Colonic mucosa (tissue), 4 donors: ENCODE results near the gene SLC22A17. TPM values are rescaled to one million over a fixed set of nuclear protein-coding genes. Genes with fewer than 3 reads are reported as not detected.

Experiments
- DNase-seq: peaks from one replicate; pipeline ENCODE4 v3.0.0-alpha.2; 2020
- H3K27ac ChIP-seq: fragments of 200-600 bp; one replicate; pipeline ENCODE4 v1.8.0; 2021
- H3K27me3 ChIP-seq: fragments of 200-600 bp; one replicate; pipeline ENCODE4 v1.8.0; 2021
- H3K36me3 ChIP-seq: fragments of 200-600 bp; one replicate; pipeline ENCODE4 v1.8.0; 2021
- H3K4me1 ChIP-seq: fragments of 200-600 bp; one replicate; pipeline ENCODE4 v1.8.0; 2021; ENCODE audit warnings: mild to moderate bottlenecking
- H3K4me3 ChIP-seq: fragments of 200-600 bp; one replicate; pipeline ENCODE4 v1.8.0; 2021
- H3K9ac ChIP-seq, 2 donors: one replicate each; pipeline ENCODE4 v1.7.0; 2013; ENCODE audit warnings: control low read depth in 2 of 2, low read depth in 2 of 2, low read length in 2 of 2
- H3K9me3 ChIP-seq: fragments of 200-600 bp; one replicate; pipeline ENCODE4 v1.8.0; 2021
- intact Hi-C: fragments of 100-400 bp; cut with DNase I; formaldehyde crosslinking; loops from one replicate; pipeline ENCODE4 v1.14.1; 2022
- total RNA-seq, 2 donors: library from RNA; stranded (reverse); fragmentation: NEBNext Ultra II Directional in 1 of 2; extraction: Animal tissue kit (Norgen Biotek cat#: 25700) in 1 of 2; gene quantifications; one replicate each; pipeline ENCODE4 v1.2.1, GENCODE V29; 2021
- TF ChIP-seq, protein P1 (sequence below): fragments of 200-600 bp; IDR thresholded peaks from one replicate; pipeline ENCODE4 v1.8.0; 2022; ENCODE audit warnings: antibody characterized with exemption, mild to moderate bottlenecking
- donor health status: healthy.
- donor health status: DM: no; HTN: no; CAD: no.
- donor health status: DM: no; HTN: no; CAD: no.

Gene SLC22A17
- total RNA-seq, 2 donors from 2014 or later = 3.9 to 6.7 TPM

DNA sequence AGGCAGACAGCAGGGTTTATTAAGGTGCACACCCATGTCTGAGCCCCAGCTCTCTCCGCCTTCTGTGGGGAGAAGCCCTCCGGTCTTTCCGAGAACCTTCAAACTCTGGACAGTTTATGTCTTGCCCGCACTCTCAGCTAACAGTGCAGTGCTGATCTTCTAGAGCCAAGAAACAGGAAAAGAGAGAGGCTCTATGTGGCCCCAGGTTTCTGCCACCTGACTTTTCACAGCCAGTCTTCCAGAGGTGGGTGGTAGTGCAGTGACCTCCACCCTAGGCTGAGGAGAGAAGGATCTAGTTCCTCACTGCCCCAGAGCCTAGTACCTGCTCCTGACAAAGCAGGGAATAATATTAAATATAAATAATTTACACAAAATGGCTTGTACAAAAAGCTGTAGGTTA, 4.0 kb upstream of the SLC22A17 start:
- no peak overlapping the region for H3K9ac ChIP-seq
- peaks cover 19% of the 10 kb centered on the region for H3K27me3 ChIP-seq
- no peaks in the 10 kb centered on the region for H3K36me3 ChIP-seq
- DNase-seq = no peak
- H3K4me1 ChIP-seq = peaks cover 5% of the 10 kb centered on the region
- H3K9me3 ChIP-seq = no peaks in the 10 kb centered on the region
- H3K4me3 ChIP-seq = no peak overlapping the region
- TF ChIP-seq, protein P1, sequence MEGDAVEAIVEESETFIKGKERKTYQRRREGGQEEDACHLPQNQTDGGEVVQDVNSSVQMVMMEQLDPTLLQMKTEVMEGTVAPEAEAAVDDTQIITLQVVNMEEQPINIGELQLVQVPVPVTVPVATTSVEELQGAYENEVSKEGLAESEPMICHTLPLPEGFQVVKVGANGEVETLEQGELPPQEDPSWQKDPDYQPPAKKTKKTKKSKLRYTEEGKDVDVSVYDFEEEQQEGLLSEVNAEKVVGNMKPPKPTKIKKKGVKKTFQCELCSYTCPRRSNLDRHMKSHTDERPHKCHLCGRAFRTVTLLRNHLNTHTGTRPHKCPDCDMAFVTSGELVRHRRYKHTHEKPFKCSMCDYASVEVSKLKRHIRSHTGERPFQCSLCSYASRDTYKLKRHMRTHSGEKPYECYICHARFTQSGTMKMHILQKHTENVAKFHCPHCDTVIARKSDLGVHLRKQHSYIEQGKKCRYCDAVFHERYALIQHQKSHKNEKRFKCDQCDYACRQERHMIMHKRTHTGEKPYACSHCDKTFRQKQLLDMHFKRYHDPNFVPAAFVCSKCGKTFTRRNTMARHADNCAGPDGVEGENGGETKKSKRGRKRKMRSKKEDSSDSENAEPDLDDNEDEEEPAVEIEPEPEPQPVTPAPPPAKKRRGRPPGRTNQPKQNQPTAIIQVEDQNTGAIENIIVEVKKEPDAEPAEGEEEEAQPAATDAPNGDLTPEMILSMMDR = no peak
- intact Hi-C loops = no loop called here
- no peak overlapping the region for H3K27ac ChIP-seq

DNA sequence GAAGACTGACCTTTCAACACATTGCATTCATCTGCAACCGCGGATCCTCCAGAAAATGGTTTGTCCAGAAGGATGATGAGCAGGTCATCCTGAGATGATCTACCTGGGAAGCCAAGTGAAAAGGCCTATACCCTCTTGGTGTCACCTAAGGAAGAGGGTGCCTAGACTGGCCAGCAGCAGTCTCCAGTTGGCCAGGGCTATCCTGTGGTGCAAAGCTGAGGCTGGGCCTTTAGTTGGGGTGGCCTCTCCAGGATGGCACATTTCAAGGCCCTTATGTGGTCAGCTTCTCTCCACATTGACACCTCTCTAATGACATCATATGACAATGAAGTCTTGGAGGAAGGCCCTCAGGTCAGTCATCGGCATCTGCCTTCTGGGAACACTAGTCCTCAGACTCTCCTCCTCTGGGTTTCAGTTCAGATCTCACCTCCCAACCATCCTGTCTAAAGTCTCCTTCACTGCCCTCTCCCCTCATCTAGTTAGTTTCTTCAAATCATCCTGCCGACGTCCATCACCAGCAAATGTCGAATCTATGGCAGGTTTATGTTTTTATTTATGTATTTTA, 3.3 kb upstream of the SLC22A17 start:
- no peak overlapping the region for H3K9ac ChIP-seq
- H3K4me3 ChIP-seq = no peak overlapping the region
- H3K4me1 ChIP-seq = peaks cover 7% of the 10 kb centered on the region
- H3K9me3 ChIP-seq = no peaks in the 10 kb centered on the region
- H3K27me3 ChIP-seq = peaks cover 26% of the 10 kb centered on the region
- H3K36me3 ChIP-seq = no peaks in the 10 kb centered on the region
- TF ChIP-seq, protein P1 = no peak
- H3K27ac ChIP-seq = no peak overlapping the region
- DNase-seq = no peak
- intact Hi-C loops = no loop called here

DNA sequence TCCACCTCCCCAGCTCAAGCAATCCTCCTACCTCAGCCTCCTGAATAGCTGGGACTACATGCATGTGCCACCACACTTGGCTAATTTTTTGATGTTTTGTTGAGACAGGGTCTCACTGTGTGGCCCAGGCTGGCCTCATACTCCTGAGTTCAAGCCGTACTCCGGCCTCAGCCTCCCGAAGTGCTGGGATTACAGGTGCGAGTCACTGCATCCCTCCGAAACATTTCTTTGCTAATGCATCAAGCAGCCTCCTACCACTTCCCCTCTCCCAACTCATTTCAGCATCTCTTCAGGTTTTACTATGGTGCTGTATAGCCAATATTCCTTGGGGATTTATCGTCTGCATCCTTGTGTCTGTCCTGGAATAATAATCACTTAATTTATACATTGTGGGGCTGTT, 2.3 kb upstream of the SLC22A17 start:
- Histone ChIP-seq H3K9me3 (no peaks in the 10 kb centered on the region), H3K4me3 (no peak overlapping the region), H3K27me3 (peaks cover 28% of the 10 kb centered on the region), H3K9ac (no peak overlapping the region), H3K4me1 (peaks cover 7% of the 10 kb centered on the region), H3K36me3 (no peaks in the 10 kb centered on the region), H3K27ac (no peak overlapping the region)
- no peak for DNase-seq
- intact Hi-C loops = no loop called here
- TF ChIP-seq, protein P1 = no peak

DNA sequence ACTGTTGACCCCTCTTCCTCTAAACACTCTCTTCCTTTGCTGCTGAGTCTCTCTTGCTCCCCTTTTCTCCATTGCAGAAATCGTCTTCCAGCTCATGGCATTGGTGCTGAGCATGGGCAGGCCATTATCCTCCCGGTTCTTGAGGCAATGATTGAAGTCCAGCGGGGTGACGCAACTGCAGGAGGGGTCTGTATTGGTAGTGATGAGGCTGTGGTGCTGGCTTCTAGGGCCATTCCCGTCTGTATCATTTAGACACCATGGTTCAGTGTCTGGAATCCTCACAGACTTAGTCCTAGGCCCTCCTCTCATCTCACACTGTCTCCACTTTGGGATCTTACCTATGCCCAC, 720 bp upstream of the SLC22A17 start:
- H3K4me3 ChIP-seq = no peak overlapping the region
- peaks cover 28% of the 10 kb centered on the region for H3K27me3 ChIP-seq
- no peaks in the 10 kb centered on the region for H3K9me3 ChIP-seq
- intact Hi-C loops = no loop called here
- H3K9ac ChIP-seq = no peak overlapping the region
- H3K36me3 ChIP-seq = no peaks in the 10 kb centered on the region
- TF ChIP-seq, protein P1 = no peak
- H3K4me1 ChIP-seq = peaks cover 7% of the 10 kb centered on the region
- no peak overlapping the region for H3K27ac ChIP-seq
- no peak for DNase-seq

DNA sequence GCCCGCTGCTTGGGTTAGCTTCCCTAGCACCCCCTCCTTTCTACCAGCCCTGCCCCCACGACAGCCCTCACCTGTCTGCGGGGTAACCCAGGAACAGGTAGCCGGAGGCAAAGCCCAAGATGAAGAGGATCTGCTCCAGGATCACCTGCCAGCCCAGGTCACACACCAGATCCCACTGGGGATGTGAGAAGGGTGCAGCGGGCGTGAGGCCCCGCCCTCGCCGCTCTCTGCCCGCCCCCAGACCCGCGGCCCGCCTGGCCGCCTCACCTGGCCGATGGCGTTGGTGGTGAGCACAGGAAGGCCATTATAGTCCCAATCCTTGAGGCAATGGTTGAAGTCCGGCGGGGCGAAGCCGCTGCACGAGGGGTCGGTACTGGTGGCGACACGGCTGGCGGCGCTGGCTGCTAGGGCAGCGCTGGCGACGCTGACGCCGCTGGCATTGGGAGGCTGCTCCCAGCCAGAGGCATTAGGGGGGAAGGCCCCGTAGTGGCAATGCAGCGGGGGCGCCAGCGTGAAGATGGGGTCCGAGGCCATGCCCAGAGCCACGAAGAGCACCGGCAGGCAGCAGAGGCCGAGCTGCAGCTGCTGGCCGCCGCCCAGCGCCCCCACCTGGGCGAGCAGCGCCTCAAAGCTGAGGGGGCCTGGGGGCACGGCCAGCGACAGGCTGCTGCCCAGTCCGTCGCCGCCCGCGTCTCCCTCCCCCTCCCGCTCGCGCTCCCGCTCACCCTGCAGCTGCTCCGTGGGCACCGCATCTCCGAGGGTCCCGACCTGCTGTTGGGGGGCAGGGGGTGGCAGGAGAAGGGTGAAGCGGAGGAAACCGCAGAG, 794 bp downstream of the SLC22A17 start:
- DNase-seq = no peak
- Histone ChIP-seq H3K36me3 (no peaks in the 10 kb centered on the region), H3K9me3 (no peaks in the 10 kb centered on the region), H3K27me3 (peaks cover 28% of the 10 kb centered on the region), H3K4me1 (peaks cover 7% of the 10 kb centered on the region), H3K9ac (peak overlapping the region; percentile 26 to 30), H3K27ac (no peak overlapping the region), H3K4me3 (peak overlapping the region; percentile 47)
- TF ChIP-seq, protein P1 = no peak
- intact Hi-C loops = no loop called here
